A549 (cell line): Measurements from ENCODE around the gene GPNMB.

Source experiments
- BHLHE40 ChIP-seq: IDR thresholded peaks from 2 replicates; pipeline ENCODE4 v1.6.1; 2012; ENCODE audit warnings: low read depth, low read length, inconsistent platforms
- CHD4 ChIP-seq: fragments of 200-600 bp; sonication (generic); IDR thresholded peaks from 2 replicates; pipeline ENCODE4 v1.6.1; 2016; ENCODE audit warnings: antibody characterized with exemption, mild to moderate bottlenecking, borderline replicate concordance
- EP300 ChIP-seq, 2 experiments: fragments of >200 bp; sonication (Bioruptor Twin); formaldehyde crosslinking; IDR thresholded peaks; 2 replicates in 1 of 2; 3 replicates in 1 of 2; pipeline ENCODE4 v1.6.1; 2016 to 2017
- SMC3 ChIP-seq: fragments of >200 bp; sonication (Bioruptor Twin); formaldehyde crosslinking; IDR thresholded peaks from 3 replicates; pipeline ENCODE4 v1.6.1; 2018; ENCODE audit warnings: inconsistent platforms
- TF ChIP-seq, protein P1 (sequence below): IDR thresholded peaks from 2 replicates; pipeline ENCODE4 v1.6.1; 2012
- TF ChIP-seq, protein P2 (sequence below): fragments of >200 bp; sonication (Bioruptor Twin); formaldehyde crosslinking; IDR thresholded peaks from 3 replicates; pipeline ENCODE4 v1.5.1; 2016

DNA sequence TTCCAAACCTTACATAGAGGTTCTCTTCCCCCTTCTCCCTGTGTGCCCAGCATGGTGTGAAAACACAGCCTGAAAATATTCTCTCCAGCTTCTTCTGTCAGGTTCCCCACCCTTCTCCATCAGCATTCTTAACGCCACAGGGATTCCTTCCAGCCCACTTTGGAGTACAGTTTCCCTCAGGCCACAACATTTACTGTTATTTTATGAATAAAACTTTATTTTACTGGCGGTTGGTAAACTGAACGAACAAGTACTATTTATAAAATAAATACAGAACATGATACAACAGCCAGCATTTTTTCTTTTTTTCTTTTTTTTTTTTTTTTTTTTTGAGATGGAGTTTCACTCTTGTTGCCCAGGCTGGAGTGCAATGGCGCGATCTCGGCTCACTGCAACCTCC lies 31.6 kb upstream of the GPNMB start:
- TF ChIP-seq, protein P1, sequence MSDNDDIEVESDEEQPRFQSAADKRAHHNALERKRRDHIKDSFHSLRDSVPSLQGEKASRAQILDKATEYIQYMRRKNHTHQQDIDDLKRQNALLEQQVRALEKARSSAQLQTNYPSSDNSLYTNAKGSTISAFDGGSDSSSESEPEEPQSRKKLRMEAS, result no peak
- TF ChIP-seq SMC3, result no peak
- no peak for TF ChIP-seq BHLHE40
- TF ChIP-seq CHD4, result no peak
- TF ChIP-seq, protein P2, sequence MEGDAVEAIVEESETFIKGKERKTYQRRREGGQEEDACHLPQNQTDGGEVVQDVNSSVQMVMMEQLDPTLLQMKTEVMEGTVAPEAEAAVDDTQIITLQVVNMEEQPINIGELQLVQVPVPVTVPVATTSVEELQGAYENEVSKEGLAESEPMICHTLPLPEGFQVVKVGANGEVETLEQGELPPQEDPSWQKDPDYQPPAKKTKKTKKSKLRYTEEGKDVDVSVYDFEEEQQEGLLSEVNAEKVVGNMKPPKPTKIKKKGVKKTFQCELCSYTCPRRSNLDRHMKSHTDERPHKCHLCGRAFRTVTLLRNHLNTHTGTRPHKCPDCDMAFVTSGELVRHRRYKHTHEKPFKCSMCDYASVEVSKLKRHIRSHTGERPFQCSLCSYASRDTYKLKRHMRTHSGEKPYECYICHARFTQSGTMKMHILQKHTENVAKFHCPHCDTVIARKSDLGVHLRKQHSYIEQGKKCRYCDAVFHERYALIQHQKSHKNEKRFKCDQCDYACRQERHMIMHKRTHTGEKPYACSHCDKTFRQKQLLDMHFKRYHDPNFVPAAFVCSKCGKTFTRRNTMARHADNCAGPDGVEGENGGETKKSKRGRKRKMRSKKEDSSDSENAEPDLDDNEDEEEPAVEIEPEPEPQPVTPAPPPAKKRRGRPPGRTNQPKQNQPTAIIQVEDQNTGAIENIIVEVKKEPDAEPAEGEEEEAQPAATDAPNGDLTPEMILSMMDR, result no peak
- TF ChIP-seq EP300 (IDR thresholded peaks at IDR 0.05), result no peak
